ENCODE results near the gene KRAS. TPM values are rescaled to one million over a fixed set of nuclear protein-coding genes. Genes with fewer than 3 reads are reported as not detected.

Gene KRAS
- total RNA-seq, 1 experiment from 2014 or later: 40.0 TPM

DNA sequence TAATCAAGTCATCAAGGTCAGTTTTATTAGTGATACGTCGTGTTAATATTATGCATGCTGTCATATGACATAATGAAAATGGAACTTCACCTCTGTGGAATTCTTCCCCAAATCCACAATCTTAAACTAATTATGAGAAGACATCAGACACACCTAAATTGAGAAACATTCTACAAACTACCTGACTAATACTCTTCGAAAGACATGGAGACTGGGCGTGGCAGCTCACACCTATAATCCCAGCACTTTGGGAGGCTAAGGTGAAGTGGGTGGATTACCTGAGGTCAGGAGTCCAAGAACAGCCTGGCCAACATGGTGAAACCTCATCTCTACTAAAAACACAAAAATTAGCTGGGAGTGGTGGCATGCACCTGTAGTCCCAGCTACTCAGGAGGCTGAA, 33.3 kb upstream of the KRAS start:
- Histone ChIP-seq H2AFZ (no peak overlapping the region), H3K4me1 (replicated peaks; ENCODE audit: insufficient read depth) (no peaks in the 10 kb centered on the region), H3K9me2 (ENCODE audit: insufficient read depth) (no peaks in the 10 kb centered on the region), H3K4me3 (no peak overlapping the region), H3K9me3 (ENCODE audit: insufficient read depth, low read depth) (no peaks in the 10 kb centered on the region), H3K27ac (no peak overlapping the region), H3K79me2 (ENCODE audit: low read depth) (no peaks in the 10 kb centered on the region), H4K20me1 (ENCODE audit: insufficient read depth) (no peaks in the 10 kb centered on the region), H3K4me2 (no peak overlapping the region), H3K27me3 (ENCODE audit: insufficient read depth, low read depth) (no peaks in the 10 kb centered on the region), H3K36me3 (ENCODE audit: low read depth) (no peaks in the 10 kb centered on the region), H3F3A (ENCODE audit: insufficient read depth, low read depth) (no peaks in the 10 kb centered on the region)
- POLR2A ChIA-PET (ENCODE audit: unreplicated experiment): interaction anchor here (0.5 to 0.6 kb wide), 2 partner anchors 33 to 89 kb away, joined by 5 to 23 read pairs; partner anchors contain the start of genes DNAI7, ETFRF1 and KRAS
- no peak for DNase-seq
- CTCF ChIA-PET: no interaction called here
- no TSS peak for BruUV-seq (replicated peaks)
- intact Hi-C loops (cut with micrococcal nuclease; ENCODE audit: unreplicated experiment): no loop called here
- TF ChIP-seq, protein P1, sequence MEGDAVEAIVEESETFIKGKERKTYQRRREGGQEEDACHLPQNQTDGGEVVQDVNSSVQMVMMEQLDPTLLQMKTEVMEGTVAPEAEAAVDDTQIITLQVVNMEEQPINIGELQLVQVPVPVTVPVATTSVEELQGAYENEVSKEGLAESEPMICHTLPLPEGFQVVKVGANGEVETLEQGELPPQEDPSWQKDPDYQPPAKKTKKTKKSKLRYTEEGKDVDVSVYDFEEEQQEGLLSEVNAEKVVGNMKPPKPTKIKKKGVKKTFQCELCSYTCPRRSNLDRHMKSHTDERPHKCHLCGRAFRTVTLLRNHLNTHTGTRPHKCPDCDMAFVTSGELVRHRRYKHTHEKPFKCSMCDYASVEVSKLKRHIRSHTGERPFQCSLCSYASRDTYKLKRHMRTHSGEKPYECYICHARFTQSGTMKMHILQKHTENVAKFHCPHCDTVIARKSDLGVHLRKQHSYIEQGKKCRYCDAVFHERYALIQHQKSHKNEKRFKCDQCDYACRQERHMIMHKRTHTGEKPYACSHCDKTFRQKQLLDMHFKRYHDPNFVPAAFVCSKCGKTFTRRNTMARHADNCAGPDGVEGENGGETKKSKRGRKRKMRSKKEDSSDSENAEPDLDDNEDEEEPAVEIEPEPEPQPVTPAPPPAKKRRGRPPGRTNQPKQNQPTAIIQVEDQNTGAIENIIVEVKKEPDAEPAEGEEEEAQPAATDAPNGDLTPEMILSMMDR (conservative IDR thresholded peaks at IDR 0.05): no peak

DNA sequence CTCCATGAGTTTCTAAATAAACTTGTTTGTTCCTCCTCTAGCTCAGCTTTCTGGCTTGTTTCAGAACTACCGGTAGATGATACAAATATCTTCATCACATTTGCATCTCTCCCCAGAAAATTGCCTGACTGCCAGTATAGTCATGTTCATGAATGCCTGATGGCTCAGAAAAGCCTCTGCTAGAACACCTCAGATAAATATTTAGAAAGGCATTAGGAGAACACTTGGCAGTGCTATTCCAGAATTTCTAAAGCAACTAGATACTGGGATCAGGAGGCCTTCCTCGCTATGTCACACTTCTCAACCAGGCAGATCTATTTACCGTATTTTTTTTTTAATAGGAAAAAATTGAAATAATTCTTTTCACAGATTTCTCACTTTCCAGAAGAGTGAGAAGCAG, 32.3 kb upstream of the KRAS start:
- Histone ChIP-seq H4K20me1 (ENCODE audit: insufficient read depth) (no peaks in the 10 kb centered on the region), H3K9me3 (ENCODE audit: insufficient read depth, low read depth) (no peaks in the 10 kb centered on the region), H3K27ac (no peak overlapping the region), H2AFZ (no peak overlapping the region), H3K4me1 (replicated peaks; ENCODE audit: insufficient read depth) (no peaks in the 10 kb centered on the region), H3K9me2 (ENCODE audit: insufficient read depth) (no peaks in the 10 kb centered on the region), H3K36me3 (ENCODE audit: low read depth) (no peaks in the 10 kb centered on the region), H3K4me2 (no peak overlapping the region), H3F3A (ENCODE audit: insufficient read depth, low read depth) (no peaks in the 10 kb centered on the region), H3K4me3 (no peak overlapping the region), H3K79me2 (ENCODE audit: low read depth) (no peaks in the 10 kb centered on the region), H3K27me3 (ENCODE audit: insufficient read depth, low read depth) (no peaks in the 10 kb centered on the region)
- BruUV-seq (replicated peaks): no TSS peak
- DNase-seq: no peak
- ChIA-PET CTCF (no interaction called here), POLR2A (ENCODE audit: unreplicated experiment) (no interaction called here)
- intact Hi-C loops (cut with micrococcal nuclease; ENCODE audit: unreplicated experiment): no loop called here
- no peak for TF ChIP-seq EZH2 (IDR thresholded peaks at IDR 0.05; ENCODE audit: low read depth)
- TF ChIP-seq, protein P1 (conservative IDR thresholded peaks at IDR 0.05): no peak

DNA sequence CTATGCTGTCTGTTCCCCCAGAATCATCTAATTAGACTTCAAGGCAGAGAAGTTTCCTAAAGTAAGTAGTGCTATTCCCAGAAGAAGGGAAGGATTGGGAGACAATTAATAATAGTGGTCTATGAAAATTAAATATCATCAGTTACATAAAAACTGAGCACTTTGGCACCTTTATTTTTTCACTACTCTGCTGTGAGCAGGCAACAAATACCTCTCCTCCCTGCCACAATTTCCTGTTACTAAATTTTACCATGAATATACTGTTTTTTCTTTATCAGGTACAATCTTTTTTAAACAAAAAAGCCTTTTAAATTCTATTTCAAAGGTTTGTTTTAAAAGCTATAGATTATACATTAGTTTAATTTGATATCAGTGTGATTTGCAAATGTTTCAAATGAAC, 29.4 kb upstream of the KRAS start:
- TF ChIP-seq, protein P1 (conservative IDR thresholded peaks at IDR 0.05): no peak
- no peak for TF ChIP-seq EZH2 (IDR thresholded peaks at IDR 0.05; ENCODE audit: low read depth)
- H3K4me3 ChIP-seq: no peak overlapping the region
- POLR2A ChIA-PET (ENCODE audit: unreplicated experiment): no interaction called here
- H3K4me2 ChIP-seq: no peak overlapping the region
- peaks cover 13% of the 10 kb centered on the region for H3K4me1 ChIP-seq (replicated peaks; ENCODE audit: insufficient read depth)
- intact Hi-C loops (cut with micrococcal nuclease; ENCODE audit: unreplicated experiment): no loop called here
- no peaks in the 10 kb centered on the region for H3K9me3 ChIP-seq (ENCODE audit: insufficient read depth, low read depth)
- no peak for DNase-seq
- no peak overlapping the region for H3K27ac ChIP-seq
- H3F3A ChIP-seq (ENCODE audit: insufficient read depth, low read depth): no peaks in the 10 kb centered on the region
- H3K27me3 ChIP-seq (ENCODE audit: insufficient read depth, low read depth): no peaks in the 10 kb centered on the region
- CTCF ChIA-PET: no interaction called here
- no peaks in the 10 kb centered on the region for H4K20me1 ChIP-seq (ENCODE audit: insufficient read depth)
- H3K79me2 ChIP-seq (ENCODE audit: low read depth): no peaks in the 10 kb centered on the region
- no peaks in the 10 kb centered on the region for H3K9me2 ChIP-seq (ENCODE audit: insufficient read depth)
- no TSS peak for BruUV-seq (replicated peaks)
- H2AFZ ChIP-seq: no peak overlapping the region
- H3K36me3 ChIP-seq (ENCODE audit: low read depth): no peaks in the 10 kb centered on the region

Measured in PC-9 (cell line).